Neural progenitor cell (in vitro differentiated cells): ENCODE data around the gene FGF11. TPM values are rescaled to one million over a fixed set of nuclear protein-coding genes. Genes with fewer than 3 reads are reported as not detected.

Experiments
- DNase-seq: peaks from one replicate; pipeline ENCODE4 v3.0.0-alpha.2; 2016; ENCODE audit warnings: low spot score
- H2AFZ ChIP-seq: fragments of 200-600 bp; sonication (generic); replicated peaks from 2 replicates; pipeline ENCODE4 v1.6.1; 2016; ENCODE audit warnings: antibody characterized with exemption
- H3F3A ChIP-seq: fragments of 200-600 bp; sonication (generic); 2 replicates; pipeline ENCODE4 v1.6.1; 2016; ENCODE audit warnings: antibody characterized with exemption, low read depth
- H3K27ac ChIP-seq: fragments of 200-600 bp; sonication (generic); 2 replicates; pipeline ENCODE4 v1.5.1; 2016; ENCODE audit warnings: mild to moderate bottlenecking
- H3K27me3 ChIP-seq: fragments of 200-600 bp; sonication (generic); 2 replicates; pipeline ENCODE4 v1.6.1; 2016; ENCODE audit warnings: mild to moderate bottlenecking, moderate library complexity
- H3K36me3 ChIP-seq: fragments of 200-600 bp; sonication (generic); 2 replicates; pipeline ENCODE4 v1.5.1; 2016
- H3K4me1 ChIP-seq: fragments of 200-600 bp; sonication (generic); 2 replicates; pipeline ENCODE4 v1.6.1; 2016; ENCODE audit warnings: mixed run types
- H3K4me2 ChIP-seq: fragments of 200-600 bp; sonication (generic); 2 replicates; pipeline ENCODE4 v1.6.1; 2016
- H3K4me3 ChIP-seq: fragments of 200-600 bp; sonication (generic); 2 replicates; pipeline ENCODE4 v1.5.1; 2016
- H3K79me2 ChIP-seq: fragments of 200-600 bp; sonication (generic); 2 replicates; pipeline ENCODE4 v1.6.1; 2016; ENCODE audit warnings: low read depth
- H3K9ac ChIP-seq: fragments of 200-600 bp; sonication (generic); 2 replicates; pipeline ENCODE4 v1.6.1; 2016
- H3K9me3 ChIP-seq: fragments of 200-600 bp; sonication (generic); 2 replicates; pipeline ENCODE4 v1.5.1; 2016; ENCODE audit warnings: low read depth
- H4K20me1 ChIP-seq: fragments of 200-600 bp; sonication (generic); 2 replicates; pipeline ENCODE4 v1.6.1; 2016; ENCODE audit warnings: low read depth
- H3K27ac Mint-ChIP-seq: 3 replicates; pipeline ENCODE4 v1.8.0; 2021; ENCODE audit warnings: mixed read lengths
- H3K27me3 Mint-ChIP-seq: 2 replicates; pipeline ENCODE4 v1.8.0; 2022; ENCODE audit warnings: low read depth, mild to moderate bottlenecking, inconsistent platforms, moderate library complexity, mixed read lengths; ENCODE audit not compliant: insufficient read depth
- H3K36me3 Mint-ChIP-seq: 3 replicates; pipeline ENCODE4 v1.8.0; 2021; ENCODE audit warnings: mixed read lengths
- H3K4me1 Mint-ChIP-seq: 3 replicates; pipeline ENCODE4 v1.8.0; 2021; ENCODE audit warnings: mixed read lengths
- H3K4me3 Mint-ChIP-seq: 3 replicates; pipeline ENCODE4 v1.8.0; 2021; ENCODE audit warnings: mild to moderate bottlenecking, moderate library complexity, mixed read lengths
- H3K9me3 Mint-ChIP-seq: 3 replicates; pipeline ENCODE4 v1.8.0; 2020; ENCODE audit warnings: mixed read lengths
- CTCF ChIP-seq: fragments of 200-600 bp; sonication (generic); IDR thresholded peaks from 2 replicates; pipeline ENCODE4 v1.5.1; 2017; ENCODE audit warnings: antibody characterized with exemption, mild to moderate bottlenecking
- EZH2 ChIP-seq: fragments of 200-600 bp; sonication (generic); IDR thresholded peaks from 2 replicates; pipeline ENCODE4 v1.6.1; 2017; ENCODE audit warnings: antibody characterized with exemption, mild to moderate bottlenecking, moderate library complexity
- EZH2phosphoT487 ChIP-seq: fragments of 200-600 bp; sonication (generic); IDR thresholded peaks from 2 replicates; pipeline ENCODE4 v1.6.1; 2017; ENCODE audit warnings: antibody characterized with exemption
- total RNA-seq: library from RNA; depleted of rRNA; stranded (reverse); fragments of >200 nt; gene quantifications from 2 replicates; pipeline ENCODE4 v1.2.3, GENCODE V29; 2015; ENCODE audit warnings: low replicate concordance

The FGF11 gene
- total RNA-seq, 1 donor from 2014 or later: 7.6 TPM

GRCh38 chr17:7483255-7484066 is 44.1 kb downstream of the FGF11 start:
- H3K4me3 ChIP-seq: peak overlapping the region; percentile 60
- no peaks in the 10 kb centered on the region for H3K36me3 ChIP-seq
- H3K27me3 ChIP-seq: no peaks in the 10 kb centered on the region
- H3K27ac ChIP-seq: peak overlapping the region; percentile 97
- peaks cover 59% of the 10 kb centered on the region for H3K79me2 ChIP-seq
- Mint-ChIP-seq H3K27ac (peak overlapping the region; percentile 100), H3K4me1 (peaks cover 65% of the 10 kb centered on the region), H3K27me3 (peaks cover 9% of the 10 kb centered on the region), H3K36me3 (peaks cover 14% of the 10 kb centered on the region), H3K4me3 (peak overlapping the region; percentile 96), H3K9me3 (no peaks in the 10 kb centered on the region)
- H3F3A ChIP-seq: peaks cover 36% of the 10 kb centered on the region
- H4K20me1 ChIP-seq: peaks cover 39% of the 10 kb centered on the region
- TF ChIP-seq CTCF (no peak), EZH2 (no peak), EZH2phosphoT487 (no peak)
- peak overlapping the region; percentile 76 for H3K9ac ChIP-seq
- peaks cover 32% of the 10 kb centered on the region for H3K4me1 ChIP-seq
- peak; percentile 94 for DNase-seq
- H3K4me2 ChIP-seq: peak overlapping the region; percentile 99
- H2AFZ ChIP-seq: peak overlapping the region; percentile 88
- no peaks in the 10 kb centered on the region for H3K9me3 ChIP-seq

- peak within 1 kb of the TSS; percentile 76 for H3K9ac ChIP-seq
- Mint-ChIP-seq H3K27ac (peak within 1 kb of the TSS; percentile 100), H3K9me3 (no peaks in the 10 kb centered on the region), H3K4me3 (peak within 1 kb of the TSS; percentile 96), H3K36me3 (peaks cover 19% of the 10 kb centered on the region), H3K27me3 (peaks cover 9% of the 10 kb centered on the region), H3K4me1 (peaks cover 68% of the 10 kb centered on the region)
- H3K36me3 ChIP-seq: no peaks in the 10 kb centered on the region
- peak within 1 kb of the TSS; percentile 97 for H3K27ac ChIP-seq
- no peaks in the 10 kb centered on the region for H3K27me3 ChIP-seq
- peaks cover 46% of the 10 kb centered on the region for H4K20me1 ChIP-seq
- peaks cover 30% of the 10 kb centered on the region for H3F3A ChIP-seq
- peak within 1 kb of the TSS; percentile 88 for H2AFZ ChIP-seq
- peak within 1 kb of the TSS; percentile 60 for H3K4me3 ChIP-seq
- peak within 1 kb of the TSS; percentile 99 for H3K4me2 ChIP-seq
- peak; percentile 99 for DNase-seq
- H3K9me3 ChIP-seq: no peaks in the 10 kb centered on the region
- TF ChIP-seq EZH2: no peak
- no peak for TF ChIP-seq EZH2phosphoT487
- no peak for TF ChIP-seq CTCF
- peaks cover 30% of the 10 kb centered on the region for H3K4me1 ChIP-seq
- peaks cover 59% of the 10 kb centered on the region for H3K79me2 ChIP-seq
These were observed 45.0 kb downstream of the FGF11 start, which contains the start of gene POLR2A for GRCh38 chr17:7484067-7484918. Gene POLR2A (plus strand): TSS chr17:7484366.

- peak overlapping the region; percentile 52 for H3K27ac Mint-ChIP-seq
- TF ChIP-seq CTCF (no peak), EZH2 (no peak), EZH2phosphoT487 (no peak)
- no peak overlapping the region for H2AFZ ChIP-seq
These were observed 45.6 kb downstream of the FGF11 start for GRCh38 chr17:7484919-7485377.

More at GRCh38 chr17:7484919-7485377, 45.6 kb downstream of the FGF11 start:
- H4K20me1 ChIP-seq: peaks cover 53% of the 10 kb centered on the region
- peaks cover 61% of the 10 kb centered on the region for H3K79me2 ChIP-seq
- peaks cover 28% of the 10 kb centered on the region for H3F3A ChIP-seq
- H3K4me1 Mint-ChIP-seq: peaks cover 68% of the 10 kb centered on the region
- no peaks in the 10 kb centered on the region for H3K9me3 ChIP-seq
- H3K4me2 ChIP-seq: peak overlapping the region; percentile 99
- DNase-seq: no peak
- no peak overlapping the region for H3K27ac ChIP-seq
- peak overlapping the region; percentile 60 for H3K4me3 ChIP-seq
- H3K27me3 ChIP-seq: no peaks in the 10 kb centered on the region
- H3K27me3 Mint-ChIP-seq: peaks cover 9% of the 10 kb centered on the region
- peak overlapping the region; percentile 8 for H3K9ac ChIP-seq
- peaks cover 22% of the 10 kb centered on the region for H3K36me3 Mint-ChIP-seq
- H3K36me3 ChIP-seq: no peaks in the 10 kb centered on the region
- no peaks in the 10 kb centered on the region for H3K9me3 Mint-ChIP-seq
- peaks cover 28% of the 10 kb centered on the region for H3K4me1 ChIP-seq
- H3K4me3 Mint-ChIP-seq: peak overlapping the region; percentile 96
